Chondrocyte (in vitro differentiated cells): ENCODE results near the gene DNAJC5G. TPM values are rescaled to one million over a fixed set of nuclear protein-coding genes. Genes with fewer than 3 reads are reported as not detected.
"Not testable (repeated sequence)": the region's sequence is repeated elsewhere in the genome, so short reads cannot be mapped to it uniquely, and the experiment has no call there.

Source experiments
- DNase-seq: peaks from one replicate; pipeline ENCODE4 v3.0.0; 2021; ENCODE audit warnings: mixed read lengths, low spot score
- H3K27ac Mint-ChIP-seq: one replicate; pipeline ENCODE4 v1.8.0; 2021; ENCODE audit warnings: mild to moderate bottlenecking, moderate library complexity, mixed read lengths; ENCODE audit not compliant: unreplicated experiment
- H3K27me3 Mint-ChIP-seq: 2 replicates; pipeline ENCODE4 v1.8.0; 2021; ENCODE audit warnings: low read depth, mixed read lengths
- H3K36me3 Mint-ChIP-seq: 2 replicates; pipeline ENCODE4 v1.8.0; 2021; ENCODE audit warnings: low read depth, mixed read lengths
- H3K4me1 Mint-ChIP-seq: 2 replicates; pipeline ENCODE4 v1.8.0; 2021; ENCODE audit warnings: low read depth, mild to moderate bottlenecking, mixed read lengths
- H3K4me3 Mint-ChIP-seq: one replicate; pipeline ENCODE4 v1.8.0; 2021; ENCODE audit warnings: mild to moderate bottlenecking, moderate library complexity, mixed read lengths; ENCODE audit not compliant: unreplicated experiment
- H3K9me3 Mint-ChIP-seq: 2 replicates; pipeline ENCODE4 v1.8.0; 2021; ENCODE audit warnings: low read depth, mixed read lengths
- total RNA-seq: library from RNA; stranded (reverse); gene quantifications from 3 replicates; pipeline ENCODE4 v1.2.1, GENCODE V29; 2021
- TF ChIP-seq, protein P1 (sequence below): fragments of 200-600 bp; sonication (generic); IDR thresholded peaks from 2 replicates; pipeline ENCODE4 v1.5.0; 2021; ENCODE audit warnings: antibody characterized with exemption, mild to moderate bottlenecking, moderate library complexity

The DNAJC5G gene
- total RNA-seq, 1 donor from 2014 or later = not detected

DNA sequence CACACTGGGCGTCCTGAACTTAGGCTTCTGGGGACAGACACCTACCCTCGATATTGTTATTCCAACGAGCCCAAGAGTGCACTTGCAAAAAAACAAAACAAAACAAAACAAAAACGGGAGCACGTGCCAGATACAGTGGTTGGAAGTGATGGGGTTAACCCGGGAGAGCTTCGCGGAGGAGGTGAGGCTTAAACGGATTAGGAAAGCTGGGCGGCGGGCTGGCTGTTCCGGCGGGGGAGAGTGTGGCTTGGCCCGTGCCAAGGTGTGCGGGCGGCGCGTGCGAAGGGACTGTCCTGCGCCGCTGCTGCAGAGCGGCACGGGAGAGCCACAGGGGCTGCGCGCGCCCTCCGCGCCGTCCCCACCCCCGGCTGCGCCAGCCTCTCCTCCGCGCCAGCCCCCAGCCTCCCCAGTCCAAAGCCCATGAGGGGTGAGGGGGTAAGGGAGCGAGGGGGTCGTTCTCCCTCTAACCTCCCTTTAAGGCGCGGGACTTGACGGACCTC lies 10.9 kb upstream of the DNAJC5G start:
- peaks cover 5% of the 10 kb centered on the region for H3K36me3 Mint-ChIP-seq
- no peak overlapping the region for H3K27ac Mint-ChIP-seq
- TF ChIP-seq, protein P1, sequence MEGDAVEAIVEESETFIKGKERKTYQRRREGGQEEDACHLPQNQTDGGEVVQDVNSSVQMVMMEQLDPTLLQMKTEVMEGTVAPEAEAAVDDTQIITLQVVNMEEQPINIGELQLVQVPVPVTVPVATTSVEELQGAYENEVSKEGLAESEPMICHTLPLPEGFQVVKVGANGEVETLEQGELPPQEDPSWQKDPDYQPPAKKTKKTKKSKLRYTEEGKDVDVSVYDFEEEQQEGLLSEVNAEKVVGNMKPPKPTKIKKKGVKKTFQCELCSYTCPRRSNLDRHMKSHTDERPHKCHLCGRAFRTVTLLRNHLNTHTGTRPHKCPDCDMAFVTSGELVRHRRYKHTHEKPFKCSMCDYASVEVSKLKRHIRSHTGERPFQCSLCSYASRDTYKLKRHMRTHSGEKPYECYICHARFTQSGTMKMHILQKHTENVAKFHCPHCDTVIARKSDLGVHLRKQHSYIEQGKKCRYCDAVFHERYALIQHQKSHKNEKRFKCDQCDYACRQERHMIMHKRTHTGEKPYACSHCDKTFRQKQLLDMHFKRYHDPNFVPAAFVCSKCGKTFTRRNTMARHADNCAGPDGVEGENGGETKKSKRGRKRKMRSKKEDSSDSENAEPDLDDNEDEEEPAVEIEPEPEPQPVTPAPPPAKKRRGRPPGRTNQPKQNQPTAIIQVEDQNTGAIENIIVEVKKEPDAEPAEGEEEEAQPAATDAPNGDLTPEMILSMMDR = no peak
- H3K27me3 Mint-ChIP-seq = peaks cover 39% of the 10 kb centered on the region
- H3K4me3 Mint-ChIP-seq = peak overlapping the region; percentile 72
- H3K9me3 Mint-ChIP-seq = no peaks in the 10 kb centered on the region
- no peak for DNase-seq
- peaks cover 19% of the 10 kb centered on the region for H3K4me1 Mint-ChIP-seq

DNA sequence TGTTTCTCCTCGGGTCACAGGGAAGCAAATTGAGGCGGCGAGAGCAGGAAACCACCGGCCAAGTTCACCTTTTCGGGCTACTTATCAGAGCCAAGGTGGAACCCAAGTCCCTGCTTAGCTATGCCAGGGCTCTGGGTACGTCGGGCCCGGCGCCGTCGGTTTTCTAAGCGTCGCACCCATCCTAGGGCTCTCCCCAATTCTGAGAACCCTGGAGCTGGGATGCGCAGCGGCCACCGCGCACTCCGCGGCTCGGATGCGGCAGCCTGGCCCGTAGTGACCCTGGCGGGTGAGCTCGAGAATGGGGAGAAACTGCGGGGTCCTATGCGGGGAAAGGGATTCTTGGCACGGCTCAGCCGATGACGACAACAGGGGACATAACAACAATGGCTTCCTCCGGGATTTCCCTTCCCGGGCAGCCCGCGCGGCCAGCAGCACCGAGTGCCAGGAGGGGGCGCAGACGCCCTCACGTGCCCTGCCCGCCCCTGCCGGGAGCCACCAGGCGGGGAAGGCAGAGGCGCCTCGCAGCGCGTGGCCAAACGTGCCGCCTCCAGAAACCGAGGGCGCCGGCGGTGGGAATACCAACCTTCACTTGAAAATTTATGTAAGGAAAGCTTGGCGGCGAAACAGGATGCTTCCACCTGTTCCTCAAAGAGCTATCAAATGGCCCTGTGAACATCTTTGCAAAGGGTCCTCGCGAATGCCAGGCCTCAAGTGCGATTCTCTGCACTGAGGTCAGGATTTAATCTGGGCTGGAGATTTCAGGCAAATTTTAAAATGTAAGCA lies 10.3 kb upstream of the DNAJC5G start:
- peaks cover 5% of the 10 kb centered on the region for H3K36me3 Mint-ChIP-seq
- peaks cover 42% of the 10 kb centered on the region for H3K27me3 Mint-ChIP-seq
- peak overlapping the region; percentile 72 for H3K4me3 Mint-ChIP-seq
- no peaks in the 10 kb centered on the region for H3K9me3 Mint-ChIP-seq
- H3K27ac Mint-ChIP-seq = peak overlapping the region; percentile 50
- H3K4me1 Mint-ChIP-seq = peaks cover 19% of the 10 kb centered on the region
- no peak for DNase-seq
- TF ChIP-seq, protein P1 = peak; percentile 81

DNA sequence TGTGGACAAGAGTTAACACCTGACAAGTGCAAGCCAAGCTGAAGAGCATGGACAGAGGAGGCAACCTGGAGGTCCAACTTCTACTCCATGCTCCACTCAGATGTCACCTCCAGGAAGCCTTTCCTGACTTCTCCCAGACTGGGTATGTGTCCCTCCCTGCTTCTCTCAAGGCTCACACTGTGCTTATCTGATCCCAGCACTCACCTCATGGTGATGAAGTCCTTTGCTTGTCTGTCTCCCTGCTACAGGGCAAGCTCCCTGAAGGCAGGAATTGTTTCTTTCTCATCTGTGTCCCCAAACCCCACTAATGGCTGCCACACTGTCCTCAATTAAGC lies 9.7 kb upstream of the DNAJC5G start:
- DNase-seq = no peak
- peaks cover 19% of the 10 kb centered on the region for H3K4me1 Mint-ChIP-seq
- H3K36me3 Mint-ChIP-seq = peaks cover 5% of the 10 kb centered on the region
- H3K9me3 Mint-ChIP-seq = no peaks in the 10 kb centered on the region
- H3K27ac Mint-ChIP-seq = no peak overlapping the region
- no peak overlapping the region for H3K4me3 Mint-ChIP-seq
- H3K27me3 Mint-ChIP-seq = peaks cover 40% of the 10 kb centered on the region
- TF ChIP-seq, protein P1 = no peak

DNA sequence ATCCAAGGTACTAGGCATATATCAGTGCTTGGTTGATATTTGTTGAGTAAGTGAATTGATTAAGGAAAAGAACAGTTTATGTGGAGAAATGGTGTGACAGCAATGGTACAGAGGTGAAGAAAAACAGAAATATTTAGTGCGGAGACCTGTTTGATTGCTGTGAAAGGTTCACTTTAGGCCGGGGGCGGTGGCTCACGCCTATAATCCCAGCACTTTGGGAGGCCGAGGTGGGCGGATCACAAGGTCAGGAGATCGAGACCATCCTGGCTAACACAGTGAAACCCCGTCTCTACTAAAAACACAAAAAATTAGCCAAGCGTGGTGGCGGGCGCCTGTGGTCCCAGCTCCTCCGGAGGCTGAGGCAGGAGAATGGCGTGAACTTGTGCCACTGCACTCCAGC lies 6.9 kb upstream of the DNAJC5G start:
- H3K4me3 Mint-ChIP-seq, DNase-seq, H3K9me3 Mint-ChIP-seq, H3K36me3 Mint-ChIP-seq, H3K27ac Mint-ChIP-seq: not testable (repeated sequence)
- Mint-ChIP-seq H3K4me1 (peaks cover 13% of the 10 kb centered on the region), H3K27me3 (peaks cover 33% of the 10 kb centered on the region)

DNA sequence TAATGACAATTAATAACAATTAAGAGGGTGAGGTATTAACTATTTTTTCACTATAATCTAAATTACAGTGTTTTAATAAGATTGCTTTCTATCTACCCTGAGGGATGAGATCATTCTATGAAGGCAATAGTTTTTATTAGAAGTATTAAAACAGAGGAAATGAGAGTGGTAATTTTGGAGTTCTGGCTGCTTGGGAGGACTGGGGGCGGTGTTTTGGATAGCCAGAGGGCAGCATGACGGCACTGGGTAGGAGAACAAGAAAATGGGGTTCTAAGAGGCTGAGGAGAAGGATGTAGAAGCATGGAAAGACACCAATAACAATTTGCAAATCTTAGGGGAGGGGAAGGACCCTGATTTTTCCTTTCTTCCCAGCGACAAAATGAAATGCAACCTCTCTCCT lies 5.1 kb upstream of the DNAJC5G start:
- TF ChIP-seq, protein P1 = no peak
- Mint-ChIP-seq H3K9me3 (no peaks in the 10 kb centered on the region), H3K4me3 (no peak overlapping the region), H3K27ac (no peak overlapping the region), H3K4me1 (no peaks in the 10 kb centered on the region), H3K36me3 (no peaks in the 10 kb centered on the region), H3K27me3 (peaks cover 28% of the 10 kb centered on the region)
- no peak for DNase-seq

DNA sequence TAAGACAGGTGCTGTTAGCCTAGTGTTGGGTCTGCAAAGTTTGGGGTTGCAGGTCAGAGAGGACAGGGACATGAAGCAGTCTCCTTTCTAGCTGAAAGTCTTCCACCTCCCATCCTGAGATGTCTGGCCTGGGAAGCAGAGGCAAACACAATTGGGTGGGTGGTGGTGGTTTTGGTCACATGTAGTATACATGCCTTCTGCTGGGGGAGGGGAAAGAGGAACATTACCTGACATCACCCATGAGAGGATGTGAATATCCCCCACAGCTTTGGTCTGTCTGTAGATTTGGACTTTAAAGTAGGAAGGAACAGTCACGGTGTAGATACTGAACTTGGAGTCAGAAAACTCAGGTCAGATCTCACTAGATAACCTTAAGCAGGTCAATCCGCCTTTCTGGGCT lies 4.6 kb upstream of the DNAJC5G start:
- TF ChIP-seq, protein P1 = no peak
- no peak for DNase-seq
- H3K4me3 Mint-ChIP-seq = no peak overlapping the region
- no peaks in the 10 kb centered on the region for H3K36me3 Mint-ChIP-seq
- peaks cover 28% of the 10 kb centered on the region for H3K27me3 Mint-ChIP-seq
- no peaks in the 10 kb centered on the region for H3K9me3 Mint-ChIP-seq
- no peaks in the 10 kb centered on the region for H3K4me1 Mint-ChIP-seq
- H3K27ac Mint-ChIP-seq = no peak overlapping the region
